Measurements from ENCODE around the gene DEFB131B.
"Not testable (repeated sequence)": the region's sequence is repeated elsewhere in the genome, so short reads cannot be mapped to it uniquely, and the experiment has no call there.

The DEFB131B gene

DNA sequence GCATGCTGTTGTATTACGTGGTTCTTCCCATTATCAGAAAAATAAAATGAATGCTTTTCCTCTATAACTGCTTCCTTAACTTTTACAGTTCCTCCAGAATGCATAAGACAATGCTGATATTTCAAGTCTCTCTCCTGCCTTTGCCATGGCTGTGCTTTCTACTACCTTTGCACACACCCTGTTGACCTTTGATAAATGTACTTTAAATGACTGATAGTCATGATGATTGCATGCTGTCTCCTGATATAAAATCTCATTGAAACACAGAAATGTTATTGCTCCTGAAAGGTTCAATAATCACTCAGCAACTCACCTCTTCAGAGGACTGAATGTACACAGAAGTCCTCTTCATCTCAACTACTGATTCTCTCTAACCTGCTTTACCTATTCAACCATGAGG is at the start of gene DEFB131B:
DEFB131B (plus strand) TSS at position 395 of the 400 bp plus-strand sequence; CDS start at position 395, 0 bp downstream.
- not testable (repeated sequence) for DNase-seq

DNA sequence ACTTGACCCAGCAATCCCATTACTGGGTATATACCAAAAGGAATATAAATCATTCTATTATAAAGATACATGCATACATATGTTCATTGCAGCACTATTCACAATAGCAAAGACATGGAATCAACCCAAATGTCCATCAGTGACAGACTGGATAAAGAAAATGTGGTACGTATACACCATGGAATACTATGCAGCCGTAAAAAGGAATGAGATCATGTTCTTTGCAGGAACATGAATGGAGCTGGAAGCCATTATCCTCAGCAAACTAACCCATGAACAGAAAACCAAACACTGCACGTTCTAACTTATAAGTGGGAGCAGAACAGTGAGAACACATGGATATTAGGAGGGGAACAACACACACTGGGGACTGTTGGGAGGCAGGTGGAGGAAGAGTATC is 49.0 kb upstream of the DEFB131B start:
- not testable (repeated sequence) for DNase-seq

GRCh38 chr11:71829686-71830085 is 48.6 kb upstream of the DEFB131B start:
- DNase-seq = not testable (repeated sequence)

GRCh38 chr11:71832811-71833210 is 45.4 kb upstream of the DEFB131B start, which contains the start of gene DEFB108B:
TSS of gene DEFB108B (plus strand) at chr11:71833200. CDS start at chr11:71833200, 0 bp downstream.
- not testable (repeated sequence) for DNase-seq

- DNase-seq = not testable (repeated sequence)
These were observed 35.5 kb upstream of the DEFB131B start for GRCh38 chr11:71842720-71843119.

DNA sequence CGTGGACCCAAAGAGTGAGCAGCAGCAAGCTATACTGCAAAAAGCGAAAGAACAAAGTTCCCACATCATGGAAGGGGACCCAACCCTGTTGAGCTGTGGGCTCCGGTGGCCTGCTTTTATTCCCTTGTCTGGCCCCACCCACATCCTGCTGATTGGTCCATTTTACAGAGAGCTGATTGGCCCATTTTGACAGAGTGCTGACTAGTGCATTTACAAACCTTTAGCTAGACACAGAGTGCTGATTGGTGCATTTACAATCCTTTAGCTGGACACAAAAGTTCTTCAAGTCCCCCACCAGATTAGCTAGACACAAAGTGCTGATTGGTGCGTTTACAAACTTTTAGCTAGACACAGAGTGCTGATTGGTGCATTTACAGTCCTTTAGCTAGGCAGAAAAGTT is 34.9 kb upstream of the DEFB131B start:
- DNase-seq = not testable (repeated sequence)

DNA sequence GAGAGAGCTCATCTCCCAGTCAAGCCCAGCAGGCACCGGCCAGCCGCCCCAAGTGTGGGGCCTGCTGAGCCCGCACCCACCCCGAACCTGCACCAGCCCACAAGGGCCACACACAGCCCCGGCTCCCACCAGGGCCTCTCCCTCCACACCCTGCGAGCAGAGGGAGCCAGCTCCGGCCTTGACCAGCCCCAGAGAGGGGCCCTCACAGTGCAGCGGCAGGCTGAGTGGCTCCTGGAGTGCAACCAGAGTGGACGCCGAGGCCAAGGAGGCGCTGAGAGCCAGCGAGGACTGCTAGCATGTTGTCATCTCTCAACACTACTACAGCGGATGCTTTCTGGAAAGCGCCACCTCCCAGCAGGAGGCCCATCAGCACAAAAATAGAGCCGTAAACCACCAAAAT is 34.4 kb upstream of the DEFB131B start:
- DNase-seq = no peak

- not testable (repeated sequence) for DNase-seq
These were observed 24.4 kb upstream of the DEFB131B start for GRCh38 chr11:71853895-71854294.

- DNase-seq = not testable (repeated sequence)
These were observed 22.4 kb upstream of the DEFB131B start for GRCh38 chr11:71855880-71856279.

GRCh38 chr11:71860835-71861234 is 17.4 kb upstream of the DEFB131B start:
- DNase-seq = not testable (repeated sequence)

GRCh38 chr11:71863978-71864627 is 14.2 kb upstream of the DEFB131B start:
- peak; percentile 1 for DNase-seq

DNA sequence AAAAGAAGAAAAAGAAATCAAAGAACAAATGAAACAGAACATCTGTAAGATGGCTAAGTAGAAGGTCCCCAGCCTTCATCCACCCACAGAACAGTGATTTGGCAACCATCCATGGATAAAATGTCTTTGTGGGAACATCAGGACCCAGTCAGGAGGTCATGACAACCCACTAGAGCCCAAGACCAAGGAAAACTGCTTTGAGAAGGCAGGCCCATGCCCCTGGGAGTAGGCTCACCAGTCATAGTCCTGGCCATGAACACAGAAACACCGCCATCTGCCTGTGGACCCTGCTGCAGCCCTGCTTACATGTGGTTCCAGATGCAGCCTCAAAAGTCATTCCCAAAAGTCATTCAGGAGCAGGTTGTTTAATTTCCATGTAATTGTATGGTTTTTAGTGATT is 11.0 kb upstream of the DEFB131B start:
- DNase-seq = not testable (repeated sequence)

DNA sequence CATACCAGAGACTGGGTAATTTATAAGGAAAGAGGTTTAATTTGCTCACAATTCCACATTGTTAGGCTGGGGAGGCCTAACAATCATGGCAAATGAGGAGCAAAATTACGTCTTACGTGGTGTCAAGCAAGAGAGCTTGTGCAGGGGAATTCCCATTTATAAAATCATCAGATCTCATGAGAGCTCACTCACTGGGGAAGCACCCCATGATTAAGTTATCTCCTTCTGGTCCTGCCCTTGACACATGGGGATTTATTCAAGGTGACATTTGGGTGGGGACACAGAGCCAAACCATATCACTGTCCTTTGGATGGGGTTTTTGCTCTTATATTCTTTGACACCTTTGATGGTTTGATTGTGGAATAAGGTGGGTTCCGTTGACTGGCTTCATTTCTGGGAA is 8.3 kb upstream of the DEFB131B start:
- DNase-seq = not testable (repeated sequence)

- not testable (repeated sequence) for DNase-seq
These were observed 7.6 kb upstream of the DEFB131B start for GRCh38 chr11:71870661-71871060.

DNA sequence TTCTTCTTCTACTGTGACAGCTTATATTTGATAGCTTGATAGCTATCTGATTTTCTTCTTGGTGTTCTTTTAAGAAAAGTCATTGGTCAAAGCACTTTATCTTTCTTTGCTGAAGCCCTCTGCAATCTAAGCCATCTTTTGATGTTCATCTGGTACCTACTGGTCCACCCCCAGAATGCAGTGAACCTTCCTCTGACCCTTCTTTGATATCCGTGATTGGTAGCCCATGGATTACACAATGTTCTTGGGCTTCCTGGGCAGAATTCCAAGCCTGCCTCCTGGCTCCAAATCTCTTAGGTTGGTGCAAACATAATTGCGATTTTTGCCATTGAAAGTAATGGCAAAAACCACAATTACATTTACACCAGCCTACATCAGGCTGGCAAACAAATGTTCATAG is 2.0 kb upstream of the DEFB131B start:
- DNase-seq = not testable (repeated sequence)

- not testable (repeated sequence) for DNase-seq
These were observed 7.6 kb downstream of the DEFB131B start for GRCh38 chr11:71885806-71886205.

GRCh38 chr11:71888335-71889010 is 10.2 kb downstream of the DEFB131B start:
- DNase-seq = not testable (repeated sequence)

DNA sequence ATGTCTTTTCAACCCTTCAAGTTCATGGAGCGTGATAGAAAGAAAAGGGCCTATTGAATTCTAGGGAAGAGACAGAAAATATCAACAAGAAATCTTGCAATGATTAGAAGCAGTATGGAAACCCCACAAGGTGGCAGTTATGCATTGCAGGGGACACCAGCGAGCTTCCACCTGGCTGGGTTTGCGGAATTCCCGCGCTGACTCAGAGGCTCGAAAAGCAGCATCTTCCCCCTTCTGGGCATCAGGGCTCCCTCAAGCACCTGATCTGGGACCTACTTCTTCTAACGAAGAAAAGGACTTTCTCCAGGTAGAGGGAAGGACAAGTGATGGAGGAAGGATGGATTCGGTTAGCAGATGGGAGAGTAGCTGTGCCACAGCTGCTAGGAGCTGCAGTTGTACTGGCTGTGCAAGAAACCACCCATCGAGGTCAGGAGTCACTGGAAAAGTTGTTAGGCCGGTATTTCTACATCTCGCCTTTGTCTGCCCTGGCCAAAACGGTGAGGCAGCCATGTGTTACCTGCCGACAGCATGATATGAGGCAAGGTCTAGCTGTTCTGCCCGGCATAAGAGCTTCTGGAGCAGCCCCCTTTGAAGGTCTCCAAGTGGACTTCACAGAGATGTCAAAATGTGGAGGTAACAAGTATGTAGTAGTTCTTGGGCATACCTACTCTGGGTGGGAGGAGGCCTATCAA is 11.1 kb downstream of the DEFB131B start:
- not testable (repeated sequence) for DNase-seq

- no peak for DNase-seq
These were observed 17.7 kb downstream of the DEFB131B start for GRCh38 chr11:71895961-71896360.

DNA sequence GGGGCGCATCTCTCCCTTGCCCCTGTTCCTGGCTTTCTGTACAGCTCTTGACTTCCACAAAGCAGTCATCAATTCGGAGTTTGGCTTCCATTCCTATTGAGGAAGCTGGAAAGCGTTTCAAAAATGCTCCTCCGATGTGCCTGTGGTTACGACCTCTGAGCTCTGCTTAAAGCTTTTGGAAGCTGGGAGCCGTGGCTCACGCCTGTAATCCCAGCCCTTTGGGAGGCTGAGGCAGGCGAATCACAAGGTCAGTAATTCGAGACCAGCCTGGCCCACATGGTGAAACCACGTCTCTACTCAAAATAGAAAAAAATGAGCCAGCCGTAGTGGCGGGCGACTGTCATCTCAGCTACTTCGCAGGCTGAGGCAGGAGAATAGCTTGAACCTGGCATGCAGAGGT is 22.9 kb downstream of the DEFB131B start:
- DNase-seq = not testable (repeated sequence)

- no peak for DNase-seq
These were observed 30.0 kb downstream of the DEFB131B start for GRCh38 chr11:71908218-71908617.

- not testable (repeated sequence) for DNase-seq
These were observed 32.5 kb downstream of the DEFB131B start for GRCh38 chr11:71910775-71911174.

DNA sequence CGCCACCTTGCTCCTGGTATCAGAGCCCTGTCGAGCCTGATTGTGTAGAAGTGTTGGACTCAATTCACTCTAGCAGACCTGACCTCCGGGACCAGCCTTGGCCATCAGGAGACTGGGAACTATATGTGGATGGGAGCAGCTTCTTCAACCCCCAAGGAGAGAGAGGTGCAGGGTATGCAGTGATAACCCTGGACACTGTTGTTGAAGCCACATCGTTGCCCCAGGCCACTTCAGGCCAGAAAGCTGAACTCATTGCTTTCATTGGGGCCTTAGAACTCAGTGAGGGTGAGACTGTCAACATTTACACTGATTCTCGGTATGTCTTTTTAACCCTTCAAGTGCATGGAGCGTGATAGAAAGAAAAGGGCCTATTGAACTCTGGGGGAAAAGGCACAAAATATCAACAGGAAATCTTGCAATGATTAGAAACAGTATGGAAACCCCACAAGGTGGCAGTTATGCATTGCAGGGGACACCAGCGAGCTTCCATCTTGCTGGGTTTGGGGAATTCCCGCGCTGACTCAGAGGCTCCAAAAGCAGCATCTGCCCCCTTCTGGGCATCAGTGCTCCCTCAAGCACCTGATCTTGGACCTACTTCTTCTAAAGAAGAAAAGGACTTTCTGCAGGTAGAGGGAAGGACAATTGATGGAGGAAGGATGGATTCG is 33.2 kb downstream of the DEFB131B start:
- not testable (repeated sequence) for DNase-seq
